Hepatocyte (in vitro differentiated cells): ENCODE results near the gene EXOC2. TPM values are rescaled to one million over a fixed set of nuclear protein-coding genes. Genes with fewer than 3 reads are reported as not detected.

Experiments used
- DNase-seq: peaks from one replicate; pipeline ENCODE4 v3.0.0-alpha.2; 2016; ENCODE audit warnings: low spot score
- H2AFZ ChIP-seq: fragments of 200-600 bp; sonication (generic); 2 replicates; pipeline ENCODE4 v1.6.0; 2016; ENCODE audit warnings: antibody characterized with exemption, mild to moderate bottlenecking
- H3K27ac ChIP-seq: fragments of 200-600 bp; sonication (generic); 2 replicates; pipeline ENCODE4 v1.5.1; 2016; ENCODE audit warnings: mild to moderate bottlenecking
- H3K27me3 ChIP-seq: fragments of 200-600 bp; sonication (generic); 2 replicates; pipeline ENCODE4 v1.6.1; 2016
- H3K36me3 ChIP-seq: fragments of 200-600 bp; sonication (generic); replicated peaks from 2 replicates; pipeline ENCODE4 v1.5.1; 2016; ENCODE audit warnings: low read depth; ENCODE audit not compliant: insufficient read depth
- H3K4me1 ChIP-seq: fragments of 200-600 bp; sonication (generic); 2 replicates; pipeline ENCODE4 v1.5.1; 2016; ENCODE audit warnings: mild to moderate bottlenecking, moderate library complexity; ENCODE audit not compliant: insufficient read depth
- H3K4me2 ChIP-seq: fragments of 200-600 bp; sonication (generic); 2 replicates; pipeline ENCODE4 v1.6.0; 2016
- H3K4me3 ChIP-seq: fragments of 200-600 bp; sonication (generic); 2 replicates; pipeline ENCODE4 v1.5.1; 2016; ENCODE audit warnings: mild to moderate bottlenecking
- H3K79me2 ChIP-seq: fragments of 200-600 bp; sonication (generic); 2 replicates; pipeline ENCODE4 v1.6.0; 2017; ENCODE audit warnings: mild to moderate bottlenecking
- H3K9me2 ChIP-seq: fragments of 200-600 bp; sonication (generic); replicated peaks from 2 replicates; pipeline ENCODE4 v1.6.0; 2017; ENCODE audit warnings: mild to moderate bottlenecking; ENCODE audit not compliant: insufficient read depth
- H3K9me3 ChIP-seq: fragments of 200-600 bp; sonication (generic); 2 replicates; pipeline ENCODE4 v1.5.1; 2016; ENCODE audit warnings: low read depth, mild to moderate bottlenecking
- H4K20me1 ChIP-seq: fragments of 200-600 bp; sonication (generic); 2 replicates; pipeline ENCODE4 v1.6.0; 2016; ENCODE audit warnings: mild to moderate bottlenecking; ENCODE audit not compliant: insufficient read depth, poor library complexity, severe bottlenecking
- EZH2 ChIP-seq: fragments of 200-600 bp; sonication (generic); IDR thresholded peaks from 2 replicates; pipeline ENCODE4 v1.6.1; 2016; ENCODE audit warnings: antibody characterized with exemption, mild to moderate bottlenecking, borderline replicate concordance
- EZH2phosphoT487 ChIP-seq: fragments of 200-600 bp; sonication (generic); IDR thresholded peaks from one replicate; pipeline ENCODE4 v1.6.1; 2018; ENCODE audit warnings: antibody characterized with exemption, mild to moderate bottlenecking, low read depth, moderate library complexity; ENCODE audit not compliant: unreplicated experiment, severe bottlenecking
- WGBS: methylation state at CpG from one replicate; pipeline ENCODE4 v1.1.6; 2016; ENCODE audit warnings: low lambda C conversion rate; ENCODE audit errors: missing lambda C conversion rate; 5-methylcytosine and 5-hydroxymethylcytosine counted together
- polyA plus RNA-seq: library from polyadenylated mRNA; unstranded; fragments of >200 nt; fragmentation: Nextera tagmentation; extraction: Ambion mirVana; gene quantifications from 2 replicates; pipeline ENCODE4 v1.2.1, GENCODE V29; 2016
- total RNA-seq: library from RNA; depleted of rRNA; stranded (reverse); fragments of >200 nt; gene quantifications from 2 replicates; pipeline ENCODE4 v1.2.3, GENCODE V29; 2014
- TF ChIP-seq, protein P1 (sequence below): fragments of 200-600 bp; sonication (generic); IDR thresholded peaks from 2 replicates; pipeline ENCODE4 v1.5.1; 2016; ENCODE audit warnings: antibody characterized with exemption, mild to moderate bottlenecking; ENCODE audit not compliant: poor library complexity

Gene EXOC2
- total and polyA plus RNA-seq, 2 experiments from 2014 or later: 15.4 to 27.0 TPM

DNA sequence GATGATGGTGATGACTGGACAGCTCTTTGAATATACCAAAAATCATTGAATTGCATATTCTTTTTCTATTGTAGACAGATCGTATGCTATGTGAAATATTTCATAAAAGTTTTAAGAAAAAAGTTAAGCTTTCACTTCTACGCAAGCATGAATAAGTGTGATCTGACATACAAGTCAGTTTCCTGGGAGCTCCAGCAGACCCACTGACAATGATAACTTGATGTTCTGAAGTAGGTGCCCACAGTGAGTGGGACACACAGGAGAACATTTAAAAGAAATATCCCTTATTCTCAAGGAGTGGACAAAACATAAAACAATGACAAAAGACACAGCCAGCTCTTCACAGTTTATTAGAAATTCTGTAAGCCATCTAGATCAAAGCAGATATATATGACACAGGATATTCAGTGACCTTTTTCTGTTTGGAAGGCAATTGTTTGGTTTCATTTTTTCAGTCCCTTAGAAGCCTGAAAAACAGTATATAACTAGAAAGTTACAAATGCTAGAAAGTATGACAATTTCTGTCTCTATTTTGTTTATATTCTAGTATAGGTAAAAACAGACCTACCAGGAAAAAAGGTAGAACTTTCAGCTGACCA is 200.0 kb downstream of the EXOC2 start:
- Histone ChIP-seq H3K9me3 (no peaks in the 10 kb centered on the region), H3K79me2 (no peaks in the 10 kb centered on the region), H3K27me3 (no peaks in the 10 kb centered on the region), H3K36me3 (peaks cover 8% of the 10 kb centered on the region), H2AFZ (no peak overlapping the region), H3K27ac (no peak overlapping the region), H3K4me3 (no peak overlapping the region), H3K4me1 (no peaks in the 10 kb centered on the region), H3K4me2 (no peak overlapping the region), H4K20me1 (no peaks in the 10 kb centered on the region), H3K9me2 (no peaks in the 10 kb centered on the region)
- TF ChIP-seq, protein P1, sequence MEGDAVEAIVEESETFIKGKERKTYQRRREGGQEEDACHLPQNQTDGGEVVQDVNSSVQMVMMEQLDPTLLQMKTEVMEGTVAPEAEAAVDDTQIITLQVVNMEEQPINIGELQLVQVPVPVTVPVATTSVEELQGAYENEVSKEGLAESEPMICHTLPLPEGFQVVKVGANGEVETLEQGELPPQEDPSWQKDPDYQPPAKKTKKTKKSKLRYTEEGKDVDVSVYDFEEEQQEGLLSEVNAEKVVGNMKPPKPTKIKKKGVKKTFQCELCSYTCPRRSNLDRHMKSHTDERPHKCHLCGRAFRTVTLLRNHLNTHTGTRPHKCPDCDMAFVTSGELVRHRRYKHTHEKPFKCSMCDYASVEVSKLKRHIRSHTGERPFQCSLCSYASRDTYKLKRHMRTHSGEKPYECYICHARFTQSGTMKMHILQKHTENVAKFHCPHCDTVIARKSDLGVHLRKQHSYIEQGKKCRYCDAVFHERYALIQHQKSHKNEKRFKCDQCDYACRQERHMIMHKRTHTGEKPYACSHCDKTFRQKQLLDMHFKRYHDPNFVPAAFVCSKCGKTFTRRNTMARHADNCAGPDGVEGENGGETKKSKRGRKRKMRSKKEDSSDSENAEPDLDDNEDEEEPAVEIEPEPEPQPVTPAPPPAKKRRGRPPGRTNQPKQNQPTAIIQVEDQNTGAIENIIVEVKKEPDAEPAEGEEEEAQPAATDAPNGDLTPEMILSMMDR: no peak
- TF ChIP-seq EZH2 (no peak), EZH2phosphoT487 (no peak)
- WGBS: 100% methylated on average over 2 of the region's 2 CpGs
- no peak for DNase-seq

DNA sequence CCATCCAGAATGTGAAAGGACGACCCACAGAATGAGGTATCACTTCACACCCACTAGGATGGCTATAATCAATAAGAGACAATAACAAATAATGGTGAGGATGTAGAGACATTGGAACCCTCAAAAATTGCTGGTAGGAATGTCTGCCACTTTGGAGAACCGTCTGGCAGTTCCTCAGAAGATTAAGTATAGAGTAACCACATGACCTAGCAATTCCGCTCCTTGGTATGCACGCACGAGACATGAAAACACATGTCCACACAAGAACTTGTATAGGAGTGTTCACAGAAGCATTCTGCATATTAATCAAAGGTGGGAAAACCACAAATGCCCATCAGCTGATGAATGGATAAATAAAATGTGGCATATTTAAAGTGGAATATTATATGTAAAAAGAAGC is 200.8 kb downstream of the EXOC2 start:
- Histone ChIP-seq H3K9me2 (no peaks in the 10 kb centered on the region), H3K4me2 (no peak overlapping the region), H4K20me1 (no peaks in the 10 kb centered on the region), H3K9me3 (no peaks in the 10 kb centered on the region), H3K27ac (no peak overlapping the region), H3K36me3 (peaks cover 8% of the 10 kb centered on the region), H3K4me3 (no peak overlapping the region), H3K4me1 (no peaks in the 10 kb centered on the region), H3K79me2 (no peaks in the 10 kb centered on the region), H3K27me3 (no peaks in the 10 kb centered on the region), H2AFZ (no peak overlapping the region)
- TF ChIP-seq EZH2phosphoT487 (no peak), EZH2 (no peak)
- TF ChIP-seq, protein P1: no peak
- DNase-seq: no peak
- 98% methylated on average over 5 of the region's 5 CpGs for WGBS

DNA sequence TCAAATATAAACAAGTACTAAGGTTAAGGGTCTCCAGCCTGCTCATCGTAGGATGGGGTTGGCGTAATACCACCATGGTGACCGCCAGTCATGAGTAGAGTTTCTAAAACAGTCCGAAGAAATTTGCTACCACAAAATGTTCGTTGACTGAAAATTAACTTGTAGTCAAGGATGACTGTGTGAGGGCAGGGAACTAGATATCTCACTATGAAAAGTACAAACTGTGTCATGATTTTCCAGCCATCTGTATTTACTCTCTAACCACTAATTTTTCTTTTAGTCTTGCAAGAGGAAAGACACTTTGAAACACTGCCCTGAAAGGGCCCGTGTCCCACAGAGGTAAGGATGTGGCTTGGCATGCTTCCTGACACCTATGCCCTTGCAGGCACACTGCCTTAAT is 201.7 kb downstream of the EXOC2 start:
- Histone ChIP-seq H2AFZ (no peak overlapping the region), H3K4me3 (no peak overlapping the region), H3K27me3 (no peaks in the 10 kb centered on the region), H4K20me1 (no peaks in the 10 kb centered on the region), H3K4me2 (no peak overlapping the region), H3K9me3 (no peaks in the 10 kb centered on the region), H3K9me2 (no peaks in the 10 kb centered on the region), H3K79me2 (no peaks in the 10 kb centered on the region), H3K27ac (no peak overlapping the region), H3K36me3 (peaks cover 8% of the 10 kb centered on the region), H3K4me1 (no peaks in the 10 kb centered on the region)
- WGBS: 94% methylated on average over 6 of the region's 6 CpGs
- TF ChIP-seq, protein P1: no peak
- TF ChIP-seq EZH2phosphoT487 (no peak), EZH2 (no peak)
- DNase-seq: no peak
